Head of caudate nucleus (tissue), 42 donors: ENCODE measurements around the gene DIP2C.
"Not testable (repeated sequence)": the region's sequence is repeated elsewhere in the genome, so short reads cannot be mapped to it uniquely, and the experiment has no call there.

Experiments
- DNase-seq, 42 donors: peaks; one replicate each; pipeline versions ENCODE4 v3.0.0 to v3.0.0-alpha.2; 2020 to 2021; ENCODE audit warnings: mixed read lengths in 7 of 42
- intact Hi-C: fragments of 100-400 bp; cut with DNase I; formaldehyde crosslinking; loops from one replicate; pipeline ENCODE4 v1.15.0; 2022

DIP2C gene

GRCh38 chr10:396535-397220, 292.8 kb downstream of the DIP2C start:
- intact Hi-C loops, result no loop called here
- DNase-seq, result peak in 4 of 42 donors; percentile 16 to 40 (median 26)

GRCh38 chr10:396107-396506, 293.4 kb downstream of the DIP2C start:
- peak in 1 of 42 donors; percentile 15 for DNase-seq
- intact Hi-C loops, result no loop called here

GRCh38 chr10:395665-396064, 293.8 kb downstream of the DIP2C start:
- intact Hi-C loops, result no loop called here
- DNase-seq, result peak in 4 of 42 donors; percentile 9 to 36 (median 21)

GRCh38 chr10:394439-395101, 294.9 kb downstream of the DIP2C start:
- intact Hi-C loops, result not testable (repeated sequence)

GRCh38 chr10:393787-394438, 295.6 kb downstream of the DIP2C start:
- intact Hi-C loops, result no loop called here
- peak in 4 of 42 donors; percentile 21 to 40 (median 31) for DNase-seq

More at GRCh38 chr10:394439-395101, 294.9 kb downstream of the DIP2C start:
- DNase-seq, result peak; percentile 22 to 93 (median 82)

- peak in 4 of 42 donors; percentile 15 to 31 (median 18) for DNase-seq
- intact Hi-C loops, result no loop called here
Measured at GRCh38 chr10:393106-393745, 296.2 kb downstream of the DIP2C start.

- intact Hi-C loops, result no loop called here
- peak in 1 of 42 donors; percentile 20 for DNase-seq
Measured at GRCh38 chr10:392705-393037, 296.8 kb downstream of the DIP2C start.

- peak in 4 of 42 donors; percentile 26 to 42 (median 32) for DNase-seq
- intact Hi-C loops, result no loop called here
Measured at GRCh38 chr10:391847-392704, 297.4 kb downstream of the DIP2C start.

- intact Hi-C loops, result no loop called here
- peak in 3 of 42 donors; percentile 29 to 41 (median 32) for DNase-seq
Measured at GRCh38 chr10:391305-391704, 298.2 kb downstream of the DIP2C start.

GRCh38 chr10:390449-391100, 298.9 kb downstream of the DIP2C start:
- intact Hi-C loops, result no loop called here

GRCh38 chr10:389836-390448, 299.5 kb downstream of the DIP2C start:
- intact Hi-C loops, result no loop called here
- peak in 4 of 42 donors; percentile 20 to 37 (median 30) for DNase-seq

More at GRCh38 chr10:390449-391100, 298.9 kb downstream of the DIP2C start:
- DNase-seq, result peak; percentile 42 to 93 (median 78)

GRCh38 chr10:389261-389790, 300.1 kb downstream of the DIP2C start:
- DNase-seq, result peak in 4 of 42 donors; percentile 22 to 53 (median 31)
- intact Hi-C loops, result no loop called here

GRCh38 chr10:388661-389045, 300.8 kb downstream of the DIP2C start:
- peak in 4 of 42 donors; percentile 11 to 38 (median 25) for DNase-seq
- intact Hi-C loops, result no loop called here

GRCh38 chr10:387909-388660, 301.4 kb downstream of the DIP2C start:
- DNase-seq, result peak in 10 of 42 donors; percentile 22 to 52 (median 40)
- intact Hi-C loops, result no loop called here

GRCh38 chr10:387593-387891, 301.9 kb downstream of the DIP2C start:
- DNase-seq, result no peak
- intact Hi-C loops, result no loop called here

- DNase-seq, result peak in 5 of 42 donors; percentile 17 to 58 (median 43)
- intact Hi-C loops, result no loop called here
Measured at GRCh38 chr10:386771-387592, 302.5 kb downstream of the DIP2C start.
